Bronchial epithelial cell (primary cell): ENCODE results near the gene KXD1. TPM values are rescaled to one million over a fixed set of nuclear protein-coding genes. Genes with fewer than 3 reads are reported as not detected.
"Not testable (repeated sequence)": the region's sequence is repeated elsewhere in the genome, so short reads cannot be mapped to it uniquely, and the experiment has no call there.

Experiments
- DNase-seq: peaks from one replicate; pipeline ENCODE4 v3.0.0-alpha.2; 2010; ENCODE audit warnings: low read depth
- FAIRE-seq: peaks from 2 replicates; lab custom pipeline; 2011; peaks lifted over from hg19 to GRCh38; lab: Jason Lieb, UNC
- H3K27me3 ChIP-seq: 2 replicates; pipeline ENCODE4 v1.5.1; 2011; ENCODE audit warnings: low read length; ENCODE audit not compliant: control insufficient read depth, insufficient read depth
- H3K36me3 ChIP-seq: 2 replicates; pipeline ENCODE4 v1.5.1; 2011; ENCODE audit warnings: low read length; ENCODE audit not compliant: control insufficient read depth, insufficient read depth
- H3K4me3 ChIP-seq: 2 replicates; pipeline ENCODE4 v1.5.1; 2011; ENCODE audit warnings: mild to moderate bottlenecking, low read depth, low read length, control low read depth
- CTCF ChIP-seq: IDR thresholded peaks from 2 replicates; pipeline ENCODE4 v1.5.1; 2011; ENCODE audit warnings: mild to moderate bottlenecking, moderate library complexity, low read length, control low read depth, inconsistent platforms; ENCODE audit not compliant: insufficient read depth, severe bottlenecking
- total RNA-seq: library from RNA; depleted of rRNA; stranded (reverse); fragments of >200 nt; gene quantifications from 2 replicates; pipeline ENCODE4 v1.2.1, GENCODE V29; 2014

Gene KXD1
- total RNA-seq, 1 donor from 2014 or later: 47.7 TPM

- DNase-seq (no peak), FAIRE-seq (no peak)
- Histone ChIP-seq H3K27me3 (no peaks in the 10 kb centered on the region), H3K4me3 (no peak overlapping the region), H3K36me3 (peaks cover 20% of the 10 kb centered on the region)
- TF ChIP-seq CTCF: no peak
Measured at GRCh38 chr19:18538115-18538514, 19.6 kb upstream of the KXD1 start.

- DNase-seq (no peak), FAIRE-seq (no peak)
- Histone ChIP-seq H3K36me3 (peaks cover 20% of the 10 kb centered on the region), H3K27me3 (no peaks in the 10 kb centered on the region), H3K4me3 (no peak overlapping the region)
- no peak for TF ChIP-seq CTCF
Measured at GRCh38 chr19:18539372-18539771, 18.3 kb upstream of the KXD1 start.

GRCh38 chr19:18540200-18540599, 17.5 kb upstream of the KXD1 start:
- not testable (repeated sequence) for H3K27me3 ChIP-seq, FAIRE-seq, H3K4me3 ChIP-seq, DNase-seq
- H3K36me3 ChIP-seq: peaks cover 20% of the 10 kb centered on the region

- no peak for TF ChIP-seq CTCF
- DNase-seq (peak; percentile 12), FAIRE-seq (no peak)
- H3K36me3 ChIP-seq: peaks cover 17% of the 10 kb centered on the region
- H3K27me3 ChIP-seq: no peaks in the 10 kb centered on the region
- no peak overlapping the region for H3K4me3 ChIP-seq
Measured at GRCh38 chr19:18541258-18541991, 16.2 kb upstream of the KXD1 start.

GRCh38 chr19:18541992-18542940, 15.4 kb upstream of the KXD1 start:
- Histone ChIP-seq H3K36me3 (peaks cover 15% of the 10 kb centered on the region), H3K27me3 (no peaks in the 10 kb centered on the region), H3K4me3 (peak overlapping the region; percentile 77)
- no peak for FAIRE-seq
- no peak for TF ChIP-seq CTCF
- DNase-seq: no peak
